MM.1S (cell line): ENCODE data around the gene NXF1.

Experiments used
- DNase-seq: peaks from one replicate; pipeline ENCODE4 v3.0.0-alpha.2; 2015
- H2AFZ ChIP-seq: fragments of 300-600 bp; sonication (generic); 2 replicates; pipeline ENCODE4 v1.6.0; 2016; ENCODE audit warnings: antibody characterized with exemption, low read length
- H3F3A ChIP-seq: fragments of 300-600 bp; sonication (generic); 2 replicates; pipeline ENCODE4 v1.6.1; 2016; ENCODE audit warnings: mild to moderate bottlenecking, antibody characterized with exemption, low read length, moderate library complexity, mixed read lengths; ENCODE audit not compliant: insufficient read depth
- H3K27ac ChIP-seq: fragments of 300-600 bp; sonication (generic); 2 replicates; pipeline ENCODE4 v1.5.1; 2016; ENCODE audit warnings: mild to moderate bottlenecking, low read length
- H3K27me3 ChIP-seq: fragments of 300-600 bp; sonication (generic); replicated peaks from 2 replicates; pipeline ENCODE4 v1.6.0; 2016; ENCODE audit warnings: low read length; ENCODE audit not compliant: insufficient read depth
- H3K36me3 ChIP-seq: fragments of 300-600 bp; sonication (generic); replicated peaks from 2 replicates; pipeline ENCODE4 v1.6.1; 2016; ENCODE audit warnings: mild to moderate bottlenecking, low read length, mixed read lengths; ENCODE audit not compliant: insufficient read depth
- H3K4me1 ChIP-seq: fragments of 300-600 bp; sonication (generic); 2 replicates; pipeline ENCODE4 v1.6.1; 2016; ENCODE audit warnings: low read length, mixed read lengths
- H3K4me2 ChIP-seq: fragments of 300-600 bp; sonication (generic); 2 replicates; pipeline ENCODE4 v1.6.0; 2016; ENCODE audit warnings: low read depth, low read length
- H3K4me3 ChIP-seq: fragments of 300-600 bp; sonication (generic); 2 replicates; pipeline ENCODE4 v1.5.1; 2016; ENCODE audit warnings: low read length, mixed read lengths
- H3K79me2 ChIP-seq: fragments of 300-600 bp; sonication (generic); 2 replicates; pipeline ENCODE4 v1.6.1; 2016; ENCODE audit warnings: mixed run types, low read length, mixed read lengths
- H3K9ac ChIP-seq: fragments of 300-600 bp; sonication (generic); 2 replicates; pipeline ENCODE4 v1.6.1; 2016; ENCODE audit warnings: low read length, mixed read lengths
- H3K9me2 ChIP-seq: fragments of 300-600 bp; sonication (generic); replicated peaks from 2 replicates; pipeline ENCODE4 v1.6.1; 2016; ENCODE audit warnings: mild to moderate bottlenecking, low read length, mixed read lengths; ENCODE audit not compliant: insufficient read depth
- H3K9me3 ChIP-seq: fragments of 300-600 bp; sonication (generic); replicated peaks from 2 replicates; pipeline ENCODE4 v1.6.1; 2016; ENCODE audit warnings: mild to moderate bottlenecking, low read length, mixed read lengths; ENCODE audit not compliant: insufficient read depth
- H4K20me1 ChIP-seq: fragments of 300-600 bp; sonication (generic); 2 replicates; pipeline ENCODE4 v1.6.1; 2016; ENCODE audit warnings: mild to moderate bottlenecking, low read length, moderate library complexity, mixed read lengths; ENCODE audit not compliant: insufficient read depth
- CTCF ChIP-seq: fragments of 300-600 bp; sonication (generic); IDR thresholded peaks from 2 replicates; pipeline ENCODE4 v1.5.1; 2016; ENCODE audit warnings: antibody characterized with exemption, low read length, mixed read lengths
- EZH2 ChIP-seq: fragments of 300-600 bp; sonication (generic); optimal IDR thresholded peaks from 2 replicates; pipeline ENCODE3; 2017; ENCODE audit warnings: low read depth, mild to moderate bottlenecking, antibody characterized with exemption, low read length, mixed read lengths
- EZH2phosphoT487 ChIP-seq: fragments of 300-600 bp; sonication (generic); IDR thresholded peaks from 2 replicates; pipeline ENCODE4 v1.6.1; 2018; ENCODE audit warnings: antibody characterized with exemption, low read length

The NXF1 gene

GRCh38 chr11:62747475-62748160, 57.6 kb downstream of the NXF1 start:
- Histone ChIP-seq H3K27ac (no peak overlapping the region), H3K9me3 (no peaks in the 10 kb centered on the region), H4K20me1 (no peaks in the 10 kb centered on the region), H3K4me3 (no peak overlapping the region), H3K4me1 (no peaks in the 10 kb centered on the region), H3K9me2 (no peaks in the 10 kb centered on the region), H3K27me3 (no peaks in the 10 kb centered on the region), H2AFZ (no peak overlapping the region), H3K36me3 (no peaks in the 10 kb centered on the region), H3F3A (peaks cover 3% of the 10 kb centered on the region), H3K79me2 (peaks cover 12% of the 10 kb centered on the region), H3K9ac (no peak overlapping the region), H3K4me2 (no peak overlapping the region)
- no peak for DNase-seq
- no peak for TF ChIP-seq EZH2phosphoT487
- TF ChIP-seq EZH2, result no peak
- no peak for TF ChIP-seq CTCF
